ENCODE data around the gene LUZP1. TPM values are rescaled to one million over a fixed set of nuclear protein-coding genes. Genes with fewer than 3 reads are reported as not detected.

Gene LUZP1
- 10 to 100 TPM; 43.5 to 49.4 TPM for total RNA-seq
- polyA plus RNA-seq (2013, experiment 1 of 2) = 19.1 TPM
- polyA plus RNA-seq (2013, experiment 2 of 2) = 23.1 TPM
- long read RNA-seq, experiment 1, partial matches to known transcripts = 1 of 12 reads
- long read RNA-seq, experiment 1, other reads (novel, unspliced or antisense) = 11 of 12 reads
- long read RNA-seq, experiment 2, full-length matches to known transcripts = 6 of 21 reads
- long read RNA-seq, experiment 2, partial matches to known transcripts = 5 of 21 reads
- long read RNA-seq, experiment 2, other reads (novel, unspliced or antisense) = 10 of 21 reads
- long read RNA-seq, experiment 3, transcript LUZP1-204 (4 exons, 1,190 nt) = major isoform, 10 of 53 reads
- long read RNA-seq, experiment 3, partial matches to known transcripts = 27 of 53 reads
- long read RNA-seq, experiment 3, other reads (novel, unspliced or antisense) = 16 of 53 reads
- long read RNA-seq, experiment 4, transcript LUZP1-204 (4 exons, 1,190 nt) = major isoform, 5 of 33 reads
- long read RNA-seq, experiment 4, partial matches to known transcripts = 27 of 33 reads
- long read RNA-seq, experiment 4, other reads (novel, unspliced or antisense) = 1 of 33 reads

- Histone ChIP-seq H3K36me3 (ENCODE audit: control insufficient read depth, insufficient read depth, low read length) (peaks cover 8% of the 10 kb centered on the region), H3K9ac (ENCODE audit: extremely low read depth, low read length, poor library complexity, severe bottlenecking) (peak within 1 kb of the TSS; percentile 94), H3K9me3 (ENCODE audit: control insufficient read depth, low read length) (no peaks in the 10 kb centered on the region), H3K4me1 (ENCODE audit: control insufficient read depth, insufficient read depth, low read length) (no peaks in the 10 kb centered on the region), H3K27me3 (ENCODE audit: control insufficient read depth, insufficient read depth, low read length, poor library complexity, severe bottlenecking) (no peaks in the 10 kb centered on the region), H3K4me3 (ENCODE audit: low read length) (peak within 1 kb of the TSS; percentile 95), H3K27ac (ENCODE audit: low read depth, low read length) (peak within 1 kb of the TSS; percentile 95)
- no peaks in the 10 kb centered on the region for H3K9me3 Mint-ChIP-seq
- DNase-seq = peak; percentile 96
- peaks cover 2% of the 10 kb centered on the region for H3K36me3 Mint-ChIP-seq (ENCODE audit: low read depth)
- 14 to 64% methylated on average over 12 to 56 of the region's 56 CpGs for WGBS, 2 experiments (ENCODE audit: insufficient coverage in 1 of 2, insufficient read length in 1 of 2)
- no peak for TF ChIP-seq CTCF (conservative IDR thresholded peaks at IDR 0.05)
- peaks cover 10% of the 10 kb centered on the region for H3K4me1 Mint-ChIP-seq
- peak within 1 kb of the TSS; percentile 92 for H3K4me3 Mint-ChIP-seq
- peak within 1 kb of the TSS; percentile 96 for H3K27ac Mint-ChIP-seq
- H3K27me3 Mint-ChIP-seq (ENCODE audit: insufficient read depth) = peaks cover 7% of the 10 kb centered on the region
Observed at GRCh38 chr1:23168445-23169194, at the start of gene LUZP1. LUZP1 (minus strand) TSS chr1:23168856.

- H3K4me3 ChIP-seq (ENCODE audit: low read length) = peak within 1 kb of the TSS; percentile 76
- H3K4me3 Mint-ChIP-seq = peak within 1 kb of the TSS; percentile 66
- H3K27me3 ChIP-seq (ENCODE audit: control insufficient read depth, insufficient read depth, low read length, poor library complexity, severe bottlenecking) = peaks cover 30% of the 10 kb centered on the region
- H3K36me3 ChIP-seq (ENCODE audit: control insufficient read depth, insufficient read depth, low read length) = no peaks in the 10 kb centered on the region
- H3K27ac Mint-ChIP-seq = no peak within 1 kb of the TSS
- 3% methylated on average over 5 to 45 of the region's 45 CpGs for WGBS, 2 experiments (ENCODE audit: insufficient coverage in 1 of 2, insufficient read length in 1 of 2)
- peak; percentile 86 for DNase-seq
- H3K36me3 Mint-ChIP-seq (ENCODE audit: low read depth) = no peaks in the 10 kb centered on the region
- no peak within 1 kb of the TSS for H3K27ac ChIP-seq (ENCODE audit: low read depth, low read length)
- no peak for TF ChIP-seq CTCF (conservative IDR thresholded peaks at IDR 0.05)
- H3K4me1 Mint-ChIP-seq = peaks cover 11% of the 10 kb centered on the region
- H3K9me3 ChIP-seq (ENCODE audit: control insufficient read depth, low read length) = no peaks in the 10 kb centered on the region
- peak within 1 kb of the TSS; percentile 30 for H3K9ac ChIP-seq (ENCODE audit: extremely low read depth, low read length, poor library complexity, severe bottlenecking)
- no peaks in the 10 kb centered on the region for H3K9me3 Mint-ChIP-seq
- no peaks in the 10 kb centered on the region for H3K4me1 ChIP-seq (ENCODE audit: control insufficient read depth, insufficient read depth, low read length)
- peaks cover 32% of the 10 kb centered on the region for H3K27me3 Mint-ChIP-seq (ENCODE audit: insufficient read depth)
Observed at GRCh38 chr1:23217421-23218115, 48.9 kb upstream of the LUZP1 start, which contains the start of gene HTR1D. HTR1D (minus strand) TSS chr1:23217502; CDS start chr1:23194219, 23,283 bp downstream.
